Nephron (organoid): ENCODE results near the gene NPDC1.
"Not testable (repeated sequence)": the region's sequence is repeated elsewhere in the genome, so short reads cannot be mapped to it uniquely, and the experiment has no call there.

Experiments used
- H3K27ac Mint-ChIP-seq, 3 experiments: 2 replicates each; pipeline ENCODE4 v1.8.0; 2020; ENCODE audit warnings: mixed read lengths in 3 of 3, mild to moderate bottlenecking in 2 of 3, moderate library complexity in 1 of 3
- H3K27me3 Mint-ChIP-seq: 2 replicates; pipeline ENCODE4 v1.8.0; 2021; ENCODE audit warnings: low read depth, mild to moderate bottlenecking, moderate library complexity, mixed read lengths
- H3K36me3 Mint-ChIP-seq: 2 replicates; pipeline ENCODE4 v1.8.0; 2020; ENCODE audit warnings: low read depth, mixed read lengths
- H3K4me1 Mint-ChIP-seq: 2 replicates; pipeline ENCODE4 v1.8.0; 2020; ENCODE audit warnings: mixed read lengths
- H3K4me3 Mint-ChIP-seq, 3 experiments: 2 replicates each; pipeline ENCODE4 v1.8.0; 2020; ENCODE audit warnings: mild to moderate bottlenecking in 3 of 3, mixed read lengths in 3 of 3, moderate library complexity in 2 of 3
- H3K9me3 Mint-ChIP-seq: 2 replicates; pipeline ENCODE4 v1.8.0; 2020; ENCODE audit warnings: mixed read lengths
- CTCF ChIP-seq, 3 experiments: fragments of 200-600 bp; sonication (generic); IDR thresholded peaks; one replicate each; pipeline ENCODE4 v1.5.0; 2021; ENCODE audit warnings: antibody characterized with exemption in 3 of 3; ENCODE audit not compliant: unreplicated experiment in 3 of 3

The NPDC1 gene

GRCh38 chr9:137008312-137008711 lies 37.7 kb downstream of the NPDC1 start:
- H3K27ac Mint-ChIP-seq = no peak overlapping the region
- H3K9me3 Mint-ChIP-seq = no peaks in the 10 kb centered on the region
- H3K4me1 Mint-ChIP-seq = no peaks in the 10 kb centered on the region
- H3K4me3 Mint-ChIP-seq = no peak overlapping the region
- no peaks in the 10 kb centered on the region for H3K27me3 Mint-ChIP-seq
- no peaks in the 10 kb centered on the region for H3K36me3 Mint-ChIP-seq
- TF ChIP-seq CTCF (IDR thresholded peaks at IDR 0.05; ENCODE audit: unreplicated experiment in 3 of 3) = no peak

GRCh38 chr9:137007816-137008270 lies 38.1 kb downstream of the NPDC1 start:
- H3K4me3 Mint-ChIP-seq = no peak overlapping the region
- no peaks in the 10 kb centered on the region for H3K36me3 Mint-ChIP-seq
- no peak overlapping the region for H3K27ac Mint-ChIP-seq
- H3K9me3 Mint-ChIP-seq = no peaks in the 10 kb centered on the region
- TF ChIP-seq CTCF (IDR thresholded peaks at IDR 0.05; ENCODE audit: unreplicated experiment in 3 of 3) = no peak
- no peaks in the 10 kb centered on the region for H3K4me1 Mint-ChIP-seq
- H3K27me3 Mint-ChIP-seq = no peaks in the 10 kb centered on the region

- no peak for TF ChIP-seq CTCF (IDR thresholded peaks at IDR 0.05; ENCODE audit: unreplicated experiment in 3 of 3)
- Mint-ChIP-seq H3K27me3 (no peaks in the 10 kb centered on the region), H3K4me1 (no peaks in the 10 kb centered on the region), H3K36me3 (no peaks in the 10 kb centered on the region), H3K4me3 (no peak overlapping the region), H3K27ac (no peak overlapping the region), H3K9me3 (no peaks in the 10 kb centered on the region)
Measured at GRCh38 chr9:137007108-137007815, 38.7 kb downstream of the NPDC1 start.

- Mint-ChIP-seq H3K27me3 (no peaks in the 10 kb centered on the region), H3K9me3 (no peaks in the 10 kb centered on the region), H3K36me3 (no peaks in the 10 kb centered on the region), H3K4me3 (no peak overlapping the region), H3K27ac (peak overlapping the region in 2 of 3 experiments; percentile 31 to 38), H3K4me1 (no peaks in the 10 kb centered on the region)
- no peak for TF ChIP-seq CTCF (IDR thresholded peaks at IDR 0.05; ENCODE audit: unreplicated experiment in 3 of 3)
Measured at GRCh38 chr9:137006116-137007003, 39.6 kb downstream of the NPDC1 start.

- not testable (repeated sequence) for H3K36me3 Mint-ChIP-seq, H3K27me3 Mint-ChIP-seq, H3K9me3 Mint-ChIP-seq, H3K27ac Mint-ChIP-seq, H3K4me3 Mint-ChIP-seq, H3K4me1 Mint-ChIP-seq
- peak; percentile 28 to 43 (median 32) for TF ChIP-seq CTCF (IDR thresholded peaks at IDR 0.05; ENCODE audit: unreplicated experiment in 3 of 3)
Measured at GRCh38 chr9:137004285-137004684, 41.7 kb downstream of the NPDC1 start.
